GM10847 (cell line): ENCODE results near the gene SLC16A5.

Experiments used
- POLR2A ChIP-seq: IDR thresholded peaks from 2 replicates; pipeline ENCODE4 v1.6.1; 2011; ENCODE audit not compliant: insufficient read length; ENCODE audit errors: extremely low read depth

SLC16A5 gene

DNA sequence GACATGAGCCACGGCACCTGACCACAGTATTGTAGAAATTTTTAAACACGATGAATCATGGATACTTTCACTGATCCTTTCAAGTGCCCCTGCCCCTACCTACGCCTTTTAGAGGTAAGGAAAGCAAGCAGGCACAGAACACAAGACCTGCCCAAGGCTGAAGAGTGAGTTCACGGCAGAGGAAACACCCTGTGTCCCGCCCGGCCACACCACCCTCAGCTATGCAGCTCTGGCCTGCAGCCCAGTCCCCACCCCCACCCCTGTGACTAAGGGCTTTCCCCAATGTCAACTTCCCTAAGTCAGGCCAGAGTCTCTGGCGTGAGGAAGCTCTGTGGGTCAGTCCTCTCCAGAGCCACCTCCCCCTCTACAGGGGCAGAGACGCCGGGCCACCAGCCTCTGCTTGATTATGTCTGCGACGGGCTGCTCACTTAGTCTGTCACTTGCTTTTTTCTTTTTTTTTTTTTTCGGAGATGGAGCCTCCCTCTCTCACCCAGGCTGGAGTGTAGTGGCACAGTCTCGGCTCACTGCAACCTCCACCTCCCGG lies 8.4 kb downstream of the SLC16A5 start:
- no peak for TF ChIP-seq POLR2A

- TF ChIP-seq POLR2A, result no peak
These were observed 10.1 kb downstream of the SLC16A5 start for GRCh38 chr17:75097865-75098264.

GRCh38 chr17:75098861-75099260 lies 11.1 kb downstream of the SLC16A5 start:
- TF ChIP-seq POLR2A, result no peak

GRCh38 chr17:75099881-75100595 lies 12.3 kb downstream of the SLC16A5 start:
- TF ChIP-seq POLR2A, result no peak

- no peak for TF ChIP-seq POLR2A
These were observed 14.6 kb downstream of the SLC16A5 start for GRCh38 chr17:75102385-75102821.

DNA sequence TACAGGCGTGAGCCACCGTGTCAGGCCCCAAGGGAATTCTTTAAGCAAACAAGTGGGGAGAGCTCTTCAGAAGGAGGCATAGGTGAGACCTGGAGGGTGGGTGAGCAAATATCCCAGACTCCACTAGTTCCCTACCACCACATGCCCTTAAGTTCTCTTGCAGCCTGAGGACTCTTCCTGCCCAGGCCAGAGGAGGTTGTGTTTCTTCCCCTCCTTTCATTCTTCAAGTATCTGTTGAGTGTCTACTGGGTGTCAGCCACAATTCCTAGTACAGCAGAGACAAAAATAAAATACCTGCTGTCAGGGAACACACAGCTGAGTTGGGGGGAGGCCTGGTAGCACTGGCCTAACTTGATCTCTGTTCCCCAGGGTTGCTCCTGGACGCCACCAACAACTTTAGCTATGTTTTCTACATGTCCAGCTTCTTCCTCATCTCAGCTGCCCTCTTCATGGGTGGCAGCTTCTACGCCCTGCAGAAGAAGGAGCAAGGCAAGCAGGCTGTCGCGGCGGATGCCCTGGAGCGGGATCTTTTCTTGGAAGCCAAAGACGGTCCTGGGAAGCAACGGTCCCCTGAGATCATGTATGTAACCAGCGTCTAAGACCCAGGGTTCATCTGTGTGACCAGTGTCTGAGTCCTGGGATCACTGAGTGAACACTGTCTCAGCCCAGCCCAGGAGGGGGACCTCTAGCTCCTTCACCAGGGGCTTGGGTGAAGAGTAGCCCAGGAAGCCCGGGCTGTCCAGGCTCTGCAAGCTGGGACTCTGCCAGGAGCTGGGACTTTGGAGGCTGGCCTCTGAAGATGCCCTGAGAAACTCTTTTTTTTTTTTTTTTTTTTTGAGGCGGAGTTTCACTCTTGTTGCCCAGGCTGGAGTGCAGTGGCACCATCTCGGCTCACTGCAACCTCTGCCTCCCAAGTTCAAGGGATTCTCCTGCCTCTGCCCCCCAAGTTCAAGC lies 16.1 kb downstream of the SLC16A5 start:
- no peak for TF ChIP-seq POLR2A

DNA sequence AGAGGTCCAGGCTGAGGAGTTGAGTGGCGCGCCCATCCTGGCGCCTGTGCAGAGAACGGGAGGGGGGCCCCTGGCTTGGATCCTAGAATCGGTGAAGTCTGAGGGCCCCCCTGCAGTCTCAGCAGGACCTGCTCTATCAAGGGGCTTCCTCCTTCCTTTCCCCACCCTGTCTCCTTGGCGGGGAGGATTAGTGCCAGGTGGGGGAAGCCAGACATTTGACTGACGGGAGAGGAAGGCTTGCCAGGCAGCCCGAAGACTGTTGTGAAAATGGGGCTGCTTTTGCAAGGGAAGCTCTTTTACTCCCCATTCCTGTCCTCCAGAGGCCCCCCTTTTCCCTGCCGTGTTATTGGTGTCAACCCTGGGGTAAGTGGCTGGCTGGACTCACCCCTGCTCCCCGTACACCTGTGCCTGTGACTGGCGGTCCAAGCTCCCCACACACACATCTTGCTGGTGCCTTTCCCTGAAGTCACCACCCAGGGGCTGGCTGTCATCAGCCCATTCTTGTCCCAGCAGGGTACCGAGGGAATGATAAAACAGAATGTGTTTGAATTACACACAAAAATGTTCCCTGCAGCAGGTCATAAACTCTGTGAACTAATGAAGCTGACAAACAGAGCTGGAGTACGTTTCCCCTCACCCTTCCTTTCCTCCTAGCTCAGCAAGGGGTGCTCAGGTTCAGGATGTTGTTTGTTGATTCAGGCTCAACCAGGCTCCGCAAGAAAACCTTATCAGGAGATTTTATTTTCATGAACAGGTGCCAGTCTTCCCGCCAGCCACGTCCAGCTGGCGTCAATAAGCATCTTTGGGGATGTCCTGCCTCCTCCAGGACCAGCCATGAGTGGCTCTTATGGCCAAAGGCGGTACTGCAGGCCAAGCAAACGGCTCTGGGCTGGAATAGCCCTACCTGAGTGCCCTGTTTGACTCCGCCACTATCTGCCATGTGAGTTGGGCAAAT lies 17.6 kb downstream of the SLC16A5 start:
- no peak for TF ChIP-seq POLR2A

DNA sequence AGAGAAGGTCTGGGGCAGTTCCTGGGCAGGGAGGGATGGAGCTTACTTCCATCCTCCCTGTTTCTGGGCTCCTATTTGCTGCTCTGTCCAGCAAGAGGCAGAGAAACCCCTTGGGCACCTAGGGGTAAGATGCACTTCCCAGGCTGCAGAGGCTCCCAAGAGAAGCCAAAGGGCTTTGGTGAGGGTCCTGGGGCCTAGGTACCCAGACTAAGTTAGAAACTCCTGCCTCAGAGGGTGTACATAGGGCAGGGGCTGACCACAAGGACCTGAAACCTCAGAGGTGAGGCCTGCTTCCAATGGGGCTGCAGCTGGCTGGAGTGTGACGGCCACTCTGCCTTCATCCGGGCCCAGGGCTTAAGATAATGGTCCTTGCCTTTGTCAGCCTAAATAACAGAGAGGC lies 20.4 kb downstream of the SLC16A5 start:
- no peak for TF ChIP-seq POLR2A

DNA sequence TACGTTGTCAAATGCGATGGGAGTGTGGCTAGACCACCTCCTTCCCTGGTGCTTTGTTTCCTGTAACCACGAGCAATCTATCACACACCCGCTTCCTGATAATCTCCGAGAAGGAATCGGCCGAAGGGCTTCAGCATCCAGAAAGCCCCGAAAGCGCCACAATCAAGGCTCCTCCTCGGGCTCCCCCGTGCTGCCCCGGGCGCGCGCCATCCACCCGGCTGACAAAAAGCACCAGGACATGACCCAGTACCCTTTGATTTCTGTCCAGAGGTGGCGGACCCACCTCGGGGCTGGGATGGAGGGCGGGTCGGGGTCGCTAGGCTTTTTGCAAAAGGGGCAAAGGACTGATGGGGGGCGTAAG lies 21.3 kb downstream of the SLC16A5 start:
- TF ChIP-seq POLR2A, result no peak

- peak; percentile 87 for TF ChIP-seq POLR2A
These were observed 21.9 kb downstream of the SLC16A5 start, which contains the start of gene ARMC7 for GRCh38 chr17:75109407-75110233. Gene ARMC7, plus strand, starts transcription at chr17:75109969. Its CDS starts 320 bp downstream, at chr17:75110289.

DNA sequence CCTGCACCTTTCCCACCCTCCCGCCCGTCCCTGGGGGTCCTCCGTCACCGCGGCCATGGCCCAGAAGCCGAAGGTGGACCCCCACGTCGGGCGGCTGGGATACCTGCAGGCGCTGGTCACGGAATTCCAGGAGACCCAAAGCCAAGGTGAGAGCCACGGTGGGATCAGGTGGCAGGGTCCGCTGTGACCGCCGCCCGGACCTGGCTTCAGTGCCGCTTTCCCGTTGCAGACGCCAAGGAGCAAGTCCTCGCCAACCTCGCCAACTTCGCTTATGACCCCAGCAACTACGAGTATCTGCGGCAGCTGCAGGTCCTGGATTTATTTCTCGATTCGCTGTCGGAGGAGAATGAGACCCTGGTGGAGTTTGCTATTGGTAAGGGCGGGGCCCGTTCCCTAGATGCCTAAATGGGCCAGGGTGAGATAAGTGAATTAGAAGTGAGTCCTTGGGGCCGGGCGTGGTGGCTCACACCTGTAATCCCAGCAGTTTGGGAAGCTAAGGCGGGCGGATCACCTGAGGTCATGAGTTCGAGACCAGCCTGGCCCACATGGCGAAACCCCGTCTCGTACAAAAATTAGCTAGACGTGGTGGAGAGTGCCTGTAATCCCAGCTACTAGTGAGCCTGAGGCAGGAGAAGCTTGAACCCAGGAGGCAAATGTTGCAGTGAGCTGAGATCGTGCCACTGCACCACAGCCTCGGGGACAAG lies 22.6 kb downstream of the SLC16A5 start:
- TF ChIP-seq POLR2A, result no peak

- no peak for TF ChIP-seq POLR2A
These were observed 24.1 kb downstream of the SLC16A5 start for GRCh38 chr17:75111777-75112335.
